ENCODE data around the gene TUBB6. TPM values are rescaled to one million over a fixed set of nuclear protein-coding genes. Genes with fewer than 3 reads are reported as not detected.
A peak's percentile ranks its signal among the peaks of the same experiment; 100 is the strongest.

Gene TUBB6
- total and polyA plus RNA-seq, 2 donors from 2014 or later = 25.9 to 98.9 TPM

- TF ChIP-seq CTCF (IDR thresholded peaks at IDR 0.05; ENCODE audit: borderline replicate concordance, extremely low read depth, insufficient read depth) = no peak
- H3K4me3 ChIP-seq (ENCODE audit: low read length in 3 of 3) = peak overlapping the region in 1 of 3 donors; percentile 17
- H3K36me3 ChIP-seq (ENCODE audit: control insufficient read depth in 2 of 3, insufficient read depth in 3 of 3, low read length in 3 of 3) = peaks cover 0 to 13% (median 2%) of the 10 kb centered on the region in 3 donors
- no peaks in the 10 kb centered on the region for H3K27me3 ChIP-seq (ENCODE audit: control insufficient read depth, insufficient read depth, low read length)
- H3K27ac ChIP-seq (ENCODE audit: low read depth in 2 of 2, low read length in 2 of 2) = no peak overlapping the region
- H3K9me3 ChIP-seq (ENCODE audit: control insufficient read depth in 2 of 3, insufficient read depth in 1 of 3, low read length in 3 of 3) = no peaks in the 10 kb centered on the region
- no peak for DNase-seq
- H3K9ac ChIP-seq (ENCODE audit: low read length in 3 of 3) = no peak overlapping the region
- no peak for FAIRE-seq
- peaks cover 0 to 14% (median 0%) of the 10 kb centered on the region in 3 donors for H3K4me1 ChIP-seq (ENCODE audit: control insufficient read depth in 2 of 3, insufficient read depth in 2 of 3, low read depth in 1 of 3, low read length in 3 of 3)
- intact Hi-C loops (cut with DNase I) = no loop called here
Observed at GRCh38 chr18:12373116-12373770, 65.2 kb downstream of the TUBB6 start.

- Histone ChIP-seq H3K27me3 (ENCODE audit: control insufficient read depth, insufficient read depth, low read length) (no peaks in the 10 kb centered on the region), H3K4me1 (ENCODE audit: control insufficient read depth in 2 of 3, insufficient read depth in 2 of 3, low read depth in 1 of 3, low read length in 3 of 3) (peaks cover 0 to 14% (median 0%) of the 10 kb centered on the region in 3 donors)
Observed at GRCh38 chr18:12373771-12374116, 65.7 kb downstream of the TUBB6 start.

GRCh38 chr18:12374401-12374800 is 66.4 kb downstream of the TUBB6 start:
- intact Hi-C loops (cut with DNase I) = no loop called here
- TF ChIP-seq CTCF (IDR thresholded peaks at IDR 0.05; ENCODE audit: borderline replicate concordance, extremely low read depth, insufficient read depth) = no peak
- DNase-seq (no peak), FAIRE-seq (no peak)
- Histone ChIP-seq H3K9ac (ENCODE audit: low read length in 3 of 3) (no peak overlapping the region), H3K9me3 (ENCODE audit: control insufficient read depth in 2 of 3, insufficient read depth in 1 of 3, low read length in 3 of 3) (no peaks in the 10 kb centered on the region), H3K36me3 (ENCODE audit: control insufficient read depth in 2 of 3, insufficient read depth in 3 of 3, low read length in 3 of 3) (peaks cover 0 to 6% (median 0%) of the 10 kb centered on the region in 3 donors), H3K4me3 (ENCODE audit: low read length in 3 of 3) (peak overlapping the region in 1 of 3 donors; percentile 96), H3K27me3 (ENCODE audit: control insufficient read depth, insufficient read depth, low read length) (no peaks in the 10 kb centered on the region), H3K4me1 (ENCODE audit: control insufficient read depth in 2 of 3, insufficient read depth in 2 of 3, low read depth in 1 of 3, low read length in 3 of 3) (peaks cover 0 to 14% (median 0%) of the 10 kb centered on the region in 3 donors), H3K27ac (ENCODE audit: low read depth in 2 of 2, low read length in 2 of 2) (no peak overlapping the region)

More at GRCh38 chr18:12373771-12374116, 65.7 kb downstream of the TUBB6 start:
- TF ChIP-seq CTCF (IDR thresholded peaks at IDR 0.05; ENCODE audit: borderline replicate concordance, extremely low read depth, insufficient read depth) = no peak
- H3K9me3 ChIP-seq (ENCODE audit: control insufficient read depth in 2 of 3, insufficient read depth in 1 of 3, low read length in 3 of 3) = no peaks in the 10 kb centered on the region
- DNase-seq (no peak), FAIRE-seq (no peak)
- H3K4me3 ChIP-seq (ENCODE audit: low read length in 3 of 3) = peak overlapping the region in 1 of 3 donors; percentile 17
- peaks cover 0 to 13% (median 0%) of the 10 kb centered on the region in 3 donors for H3K36me3 ChIP-seq (ENCODE audit: control insufficient read depth in 2 of 3, insufficient read depth in 3 of 3, low read length in 3 of 3)
- no peak overlapping the region for H3K27ac ChIP-seq (ENCODE audit: low read depth in 2 of 2, low read length in 2 of 2)
- H3K9ac ChIP-seq (ENCODE audit: low read length in 3 of 3) = no peak overlapping the region
- intact Hi-C loops (cut with DNase I) = no loop called here

Other genes with a start within 250 kb of the TUBB6 start
- gene ANKRD62, start 214.4 kb upstream of the TUBB6 start, total RNA-seq = not detected
- not detected for gene ANKRD62, start 214.4 kb upstream of the TUBB6 start, polyA plus RNA-seq (ENCODE audit: insufficient read depth, low read depth, low replicate concordance)
- not detected for gene CIDEA, start 53.9 kb upstream of the TUBB6 start, total RNA-seq
- not detected for gene CIDEA, start 53.9 kb upstream of the TUBB6 start, polyA plus RNA-seq (ENCODE audit: insufficient read depth, low read depth, low replicate concordance)
- 55.9 TPM for gene AFG3L2, start 69.0 kb downstream of the TUBB6 start, total RNA-seq
- 62.7 TPM for gene AFG3L2, start 69.0 kb downstream of the TUBB6 start, polyA plus RNA-seq (ENCODE audit: insufficient read depth, low read depth, low replicate concordance)
- 2.7 TPM for gene PRELID3A, start 99.7 kb downstream of the TUBB6 start, total RNA-seq
- 0.80 TPM for gene PRELID3A, start 99.7 kb downstream of the TUBB6 start, polyA plus RNA-seq (ENCODE audit: insufficient read depth, low read depth, low replicate concordance)